ENCODE data around the gene NLRC3. TPM values are rescaled to one million over a fixed set of nuclear protein-coding genes. Genes with fewer than 3 reads are reported as not detected.

NLRC3 gene
- total RNA-seq, 4 donors from 2014 or later: 0.59 to 0.90 (median 0.75) TPM

DNA sequence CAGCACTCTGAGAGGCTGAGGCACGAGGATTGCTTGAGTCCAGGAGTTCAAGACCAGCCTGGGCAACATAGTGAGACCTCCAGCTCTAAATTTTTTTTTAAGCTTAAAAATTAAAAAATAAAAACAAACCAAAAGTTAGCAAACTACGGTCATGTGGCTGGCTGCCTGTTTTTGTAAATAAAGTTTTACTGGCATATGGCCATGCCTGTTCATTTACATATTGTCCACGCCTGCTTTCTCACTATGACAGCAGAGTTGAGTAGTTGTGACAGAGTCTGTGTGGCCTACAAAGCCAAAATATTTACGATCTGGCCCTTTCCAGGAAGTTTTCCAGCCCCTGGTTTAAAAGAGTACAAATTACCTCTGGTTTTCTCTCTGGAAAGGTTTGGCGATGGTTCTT lies 30.9 kb upstream of the NLRC3 start:
- WGBS, 2 donors: 83% methylated on average over 5 of the region's 5 CpGs
- Histone ChIP-seq H3K36me3 (peaks cover 0 to 32% (median 0%) of the 10 kb centered on the region in 3 donors), H3K9me3 (no peaks in the 10 kb centered on the region), H3K27me3 (no peaks in the 10 kb centered on the region), H3K27ac (no peak overlapping the region), H3K4me1 (peaks cover 0 to 26% (median 12%) of the 10 kb centered on the region in 4 donors), H3K4me3 (no peak overlapping the region)
- DNase-seq (ENCODE audit: low spot score in 2 of 2): no peak
- TF ChIP-seq EP300 (IDR thresholded peaks at IDR 0.05) (no peak), POLR2A (IDR thresholded peaks at IDR 0.05) (no peak)
- TF ChIP-seq, protein P1, sequence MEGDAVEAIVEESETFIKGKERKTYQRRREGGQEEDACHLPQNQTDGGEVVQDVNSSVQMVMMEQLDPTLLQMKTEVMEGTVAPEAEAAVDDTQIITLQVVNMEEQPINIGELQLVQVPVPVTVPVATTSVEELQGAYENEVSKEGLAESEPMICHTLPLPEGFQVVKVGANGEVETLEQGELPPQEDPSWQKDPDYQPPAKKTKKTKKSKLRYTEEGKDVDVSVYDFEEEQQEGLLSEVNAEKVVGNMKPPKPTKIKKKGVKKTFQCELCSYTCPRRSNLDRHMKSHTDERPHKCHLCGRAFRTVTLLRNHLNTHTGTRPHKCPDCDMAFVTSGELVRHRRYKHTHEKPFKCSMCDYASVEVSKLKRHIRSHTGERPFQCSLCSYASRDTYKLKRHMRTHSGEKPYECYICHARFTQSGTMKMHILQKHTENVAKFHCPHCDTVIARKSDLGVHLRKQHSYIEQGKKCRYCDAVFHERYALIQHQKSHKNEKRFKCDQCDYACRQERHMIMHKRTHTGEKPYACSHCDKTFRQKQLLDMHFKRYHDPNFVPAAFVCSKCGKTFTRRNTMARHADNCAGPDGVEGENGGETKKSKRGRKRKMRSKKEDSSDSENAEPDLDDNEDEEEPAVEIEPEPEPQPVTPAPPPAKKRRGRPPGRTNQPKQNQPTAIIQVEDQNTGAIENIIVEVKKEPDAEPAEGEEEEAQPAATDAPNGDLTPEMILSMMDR (IDR thresholded peaks at IDR 0.05): no peak

DNA sequence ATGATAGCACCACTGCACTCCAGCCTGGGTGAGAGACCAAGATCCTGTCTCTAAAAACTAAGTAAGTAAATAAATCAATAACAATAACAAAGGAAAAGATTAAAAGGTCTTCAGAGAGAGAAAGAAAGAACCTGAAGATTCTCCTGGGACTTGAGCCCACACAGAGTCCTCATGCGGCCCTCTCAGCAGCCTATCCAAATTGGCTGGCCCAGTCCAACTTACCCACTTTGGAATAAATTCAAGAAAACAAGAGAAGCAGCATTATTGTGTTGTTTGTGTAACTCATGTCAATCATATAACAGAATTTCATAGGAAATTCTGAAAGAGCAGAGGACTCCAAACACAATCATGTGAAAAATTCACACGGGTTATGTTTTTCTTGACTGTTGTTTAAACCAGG lies 30.4 kb upstream of the NLRC3 start:
- DNase-seq (ENCODE audit: low spot score in 2 of 2): no peak
- Histone ChIP-seq H3K36me3 (peaks cover 0 to 37% (median 0%) of the 10 kb centered on the region in 3 donors), H3K4me1 (peaks cover 0 to 22% (median 11%) of the 10 kb centered on the region in 4 donors), H3K27me3 (no peaks in the 10 kb centered on the region), H3K9me3 (no peaks in the 10 kb centered on the region), H3K27ac (no peak overlapping the region), H3K4me3 (no peak overlapping the region)
- WGBS, 2 donors: 43 to 45% methylated on average over 2 of the region's 2 CpGs
- TF ChIP-seq EP300 (IDR thresholded peaks at IDR 0.05): no peak
- no peak for TF ChIP-seq POLR2A (IDR thresholded peaks at IDR 0.05)
- TF ChIP-seq, protein P1 (IDR thresholded peaks at IDR 0.05): no peak

DNA sequence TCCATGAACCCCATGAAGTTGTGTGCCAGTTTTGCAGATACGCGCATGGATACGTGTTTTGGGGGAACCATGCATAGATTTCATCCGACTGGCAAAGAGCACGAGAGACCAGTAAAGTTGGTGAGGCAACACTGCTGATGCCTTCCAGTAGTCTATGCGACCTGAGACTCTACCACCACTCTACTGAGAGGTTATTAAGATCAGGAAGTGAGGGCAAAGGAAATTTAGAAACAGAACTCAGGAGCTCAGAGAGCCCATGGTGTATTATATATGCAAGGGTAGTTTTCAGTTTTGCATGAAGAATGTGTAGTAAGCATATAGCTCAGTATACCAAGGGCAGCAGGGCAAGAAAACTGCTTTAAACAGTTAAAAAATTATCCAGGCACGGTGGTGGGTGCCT lies 30.0 kb upstream of the NLRC3 start:
- no peaks in the 10 kb centered on the region for H3K27me3 ChIP-seq
- H3K9me3 ChIP-seq: no peaks in the 10 kb centered on the region
- WGBS, 2 donors: 88 to 89% methylated on average over 7 of the region's 7 CpGs
- no peak overlapping the region for H3K27ac ChIP-seq
- TF ChIP-seq, protein P1 (IDR thresholded peaks at IDR 0.05): no peak
- no peak for TF ChIP-seq POLR2A (IDR thresholded peaks at IDR 0.05)
- no peak for TF ChIP-seq EP300 (IDR thresholded peaks at IDR 0.05)
- H3K4me3 ChIP-seq: no peak overlapping the region
- no peak for DNase-seq (ENCODE audit: low spot score in 2 of 2)
- peaks cover 0 to 41% (median 0%) of the 10 kb centered on the region in 3 donors for H3K36me3 ChIP-seq
- H3K4me1 ChIP-seq: peaks cover 0 to 17% (median 8%) of the 10 kb centered on the region in 4 donors

DNA sequence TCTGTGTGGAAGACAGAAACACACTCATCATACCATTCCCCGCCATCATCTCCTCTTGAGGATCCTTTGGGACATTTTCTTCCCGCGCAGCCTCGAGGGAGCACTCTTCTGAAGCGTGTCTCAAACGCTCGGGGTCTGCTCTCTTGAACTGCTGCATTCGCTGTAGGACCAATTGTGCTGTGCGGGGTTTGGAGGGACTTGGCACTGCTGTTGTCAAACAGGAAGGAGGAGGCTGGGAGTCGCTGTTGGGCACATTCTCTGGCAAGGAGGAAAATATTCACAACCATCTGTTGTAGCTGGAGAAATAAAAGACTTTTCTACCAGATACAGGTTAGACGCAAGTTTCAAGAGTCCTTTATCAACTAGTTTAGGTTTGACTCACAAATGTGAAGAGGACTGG lies 29.2 kb upstream of the NLRC3 start:
- TF ChIP-seq, protein P1 (IDR thresholded peaks at IDR 0.05): no peak
- TF ChIP-seq POLR2A (IDR thresholded peaks at IDR 0.05) (no peak), EP300 (IDR thresholded peaks at IDR 0.05) (no peak)
- 82 to 84% methylated on average over 11 of the region's 11 CpGs for WGBS, 2 donors
- H3K4me3 ChIP-seq: no peak overlapping the region
- H3K4me1 ChIP-seq: peaks cover 0 to 14% (median 7%) of the 10 kb centered on the region in 4 donors
- H3K27me3 ChIP-seq: no peaks in the 10 kb centered on the region
- no peaks in the 10 kb centered on the region for H3K9me3 ChIP-seq
- DNase-seq (ENCODE audit: low spot score in 2 of 2): no peak
- peaks cover 0 to 49% (median 0%) of the 10 kb centered on the region in 3 donors for H3K36me3 ChIP-seq
- no peak overlapping the region for H3K27ac ChIP-seq

DNA sequence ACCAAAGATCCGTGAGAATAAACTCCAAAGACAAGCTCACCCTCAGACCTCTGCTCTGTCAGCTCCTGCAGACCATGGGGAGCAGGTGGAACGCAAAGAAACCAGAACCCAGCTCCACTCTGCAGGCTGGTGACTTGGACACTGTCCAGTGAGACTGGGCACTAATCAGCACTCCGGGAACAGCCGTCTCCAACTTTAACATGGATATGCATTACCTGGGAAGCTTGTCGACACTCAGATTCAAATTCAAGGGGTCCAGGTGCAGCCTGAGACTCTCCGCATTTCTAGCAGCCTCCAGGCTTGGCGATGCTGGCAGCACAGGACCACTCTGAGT lies 25.1 kb upstream of the NLRC3 start:
- no peaks in the 10 kb centered on the region for H3K27me3 ChIP-seq
- DNase-seq (ENCODE audit: low spot score in 2 of 2): no peak
- no peaks in the 10 kb centered on the region for H3K4me1 ChIP-seq
- H3K27ac ChIP-seq: no peak overlapping the region
- H3K4me3 ChIP-seq: no peak overlapping the region
- 94 to 97% methylated on average over 6 to 7 of the region's 7 CpGs for WGBS, 2 donors
- H3K9me3 ChIP-seq: peaks cover 0 to 5% (median 0%) of the 10 kb centered on the region in 4 donors
- TF ChIP-seq POLR2A (IDR thresholded peaks at IDR 0.05) (no peak), EP300 (IDR thresholded peaks at IDR 0.05) (no peak)
- TF ChIP-seq, protein P1 (IDR thresholded peaks at IDR 0.05): no peak
- peaks cover 0 to 88% (median 0%) of the 10 kb centered on the region in 3 donors for H3K36me3 ChIP-seq
